HEK293T (cell line): ENCODE measurements around the gene SPNS2.

Experiments used
- CTCF ChIA-PET: fragments of 350-600 bp; formaldehyde crosslinking; extraction: SDS; loops from one replicate; lab custom pipeline; 2021; ENCODE audit warnings: antibody characterized with exemption, inconsistent platforms; lab: Yijun Ruan, JAX
- POLR2A ChIA-PET: fragments of 350-600 bp; formaldehyde crosslinking; extraction: SDS; loops from one replicate; lab custom pipeline; 2020; ENCODE audit warnings: antibody characterized with exemption, inconsistent platforms; lab: Yijun Ruan, JAX
- DNase-seq: peaks from one replicate; pipeline ENCODE4 v3.0.0; 2012; ENCODE audit warnings: mixed read lengths; ENCODE audit errors: extremely low spot score
- ARNT ChIP-seq: fragments of 450-650 bp; IDR thresholded peaks from 2 replicates; pipeline ENCODE4 v1.6.1; 2017; ENCODE audit warnings: mild to moderate bottlenecking
- BHLHE40 ChIP-seq: fragments of 450-650 bp; IDR thresholded peaks from 2 replicates; pipeline ENCODE4 v1.6.1; 2016; ENCODE audit warnings: mild to moderate bottlenecking, moderate library complexity, borderline replicate concordance
- CTBP1 ChIP-seq: fragments of 450-650 bp; IDR thresholded peaks from 2 replicates; pipeline ENCODE4 v1.6.1; 2016; ENCODE audit warnings: borderline replicate concordance
- ELF4 ChIP-seq: fragments of 450-650 bp; IDR thresholded peaks from 2 replicates; pipeline ENCODE4 v1.6.1; 2017; ENCODE audit warnings: antibody characterized with exemption
- FOXA1 ChIP-seq: fragments of 450-650 bp; IDR thresholded peaks from 2 replicates; pipeline ENCODE4 v1.6.1; 2016; ENCODE audit warnings: mild to moderate bottlenecking
- FOXK2 ChIP-seq: fragments of 450-650 bp; IDR thresholded peaks from 2 replicates; pipeline ENCODE4 v1.6.1; 2016; ENCODE audit warnings: mild to moderate bottlenecking
- FOXM1 ChIP-seq: fragments of 450-650 bp; IDR thresholded peaks from 2 replicates; pipeline ENCODE4 v1.6.1; 2017; ENCODE audit warnings: mild to moderate bottlenecking, borderline replicate concordance
- HDGF ChIP-seq: fragments of 450-650 bp; IDR thresholded peaks from 2 replicates; pipeline ENCODE4 v1.6.1; 2017; ENCODE audit warnings: antibody characterized with exemption, borderline replicate concordance
- L3MBTL2 ChIP-seq: fragments of 450-650 bp; conservative IDR thresholded peaks from 2 replicates; pipeline ENCODE4 v1.6.1; 2016; ENCODE audit warnings: mild to moderate bottlenecking
- LEF1 ChIP-seq: fragments of 450-650 bp; IDR thresholded peaks from 2 replicates; pipeline ENCODE4 v1.6.1; 2017; ENCODE audit warnings: mild to moderate bottlenecking, borderline replicate concordance
- NFRKB ChIP-seq: fragments of 450-650 bp; IDR thresholded peaks from 2 replicates; pipeline ENCODE4 v1.6.1; 2016; ENCODE audit warnings: mild to moderate bottlenecking, moderate library complexity
- PKNOX1 ChIP-seq: fragments of 450-650 bp; IDR thresholded peaks from 2 replicates; pipeline ENCODE4 v1.6.1; 2016
- SP1 ChIP-seq: fragments of 450-650 bp; IDR thresholded peaks from 2 replicates; pipeline ENCODE4 v1.6.1; 2017
- SUZ12 ChIP-seq: fragments of 450-650 bp; IDR thresholded peaks from 2 replicates; pipeline ENCODE4 v1.6.1; 2016; ENCODE audit warnings: mild to moderate bottlenecking
- TARDBP ChIP-seq: fragments of 450-650 bp; IDR thresholded peaks from 2 replicates; pipeline ENCODE4 v1.6.1; 2016
- ZNF384 ChIP-seq: fragments of 450-650 bp; IDR thresholded peaks from 2 replicates; pipeline ENCODE4 v1.6.1; 2016

Gene SPNS2

DNA sequence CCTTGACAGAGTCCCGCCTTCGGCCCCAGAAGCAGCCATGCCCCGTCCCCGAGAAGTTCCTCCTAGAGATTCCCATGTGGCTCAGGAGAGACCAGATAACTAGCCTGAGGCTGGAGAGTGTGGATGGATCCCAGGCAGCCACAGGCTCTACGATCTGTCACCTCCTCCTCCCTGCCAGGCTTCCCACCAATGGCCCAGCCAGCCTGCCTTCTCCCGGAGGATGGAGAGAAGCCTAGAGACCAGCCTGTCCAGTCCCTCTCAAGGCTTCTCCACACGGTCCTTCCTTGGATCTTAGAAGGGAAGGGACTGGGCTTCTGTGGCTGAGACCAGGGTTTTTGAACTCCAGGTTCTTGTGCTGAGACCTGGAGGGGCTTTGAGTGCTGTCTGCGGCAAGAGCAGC is 84.0 kb downstream of the SPNS2 start:
- no peak for DNase-seq
- no peak for TF ChIP-seq LEF1
- no peak for TF ChIP-seq ARNT
- no peak for TF ChIP-seq NFRKB
- no peak for TF ChIP-seq ZNF384
- no peak for TF ChIP-seq HDGF
- no peak for TF ChIP-seq FOXM1
- no peak for TF ChIP-seq FOXA1
- POLR2A ChIA-PET, result no interaction called here
- CTCF ChIA-PET, result interaction anchor here (1.0 kb wide), 1 partner anchor 16 kb away, joined by 4 read pairs; no protein-coding TSS in a partner anchor

GRCh38 chr17:4583206-4583605 is 84.5 kb downstream of the SPNS2 start:
- POLR2A ChIA-PET, result interaction anchor here (1.1 to 1.5 kb wide), 3 partner anchors 9 to 27 kb away, joined by 3 to 9 read pairs (median 7); no protein-coding TSS in a partner anchor
- DNase-seq, result no peak
- CTCF ChIA-PET, result interaction anchor here (0.9 to 1.0 kb wide), 3 partner anchors 17 to 83 kb away, joined by 3 to 5 read pairs (median 4); no protein-coding TSS in a partner anchor
- TF ChIP-seq FOXA1, result no peak
- TF ChIP-seq TARDBP, result no peak
- TF ChIP-seq SUZ12, result no peak
- TF ChIP-seq ELF4, result no peak
- TF ChIP-seq PKNOX1, result no peak
- TF ChIP-seq SP1, result no peak
- TF ChIP-seq ZNF384, result no peak
- TF ChIP-seq BHLHE40, result no peak
- TF ChIP-seq HDGF, result no peak
- no peak for TF ChIP-seq L3MBTL2

- POLR2A ChIA-PET, result interaction anchor here (0.7 to 1.5 kb wide), 5 partner anchors 9 to 147 kb away, joined by 3 to 9 read pairs (median 3); no protein-coding TSS in a partner anchor
- TF ChIP-seq L3MBTL2 (no peak), LEF1 (no peak), SP1 (no peak), NFRKB (no peak), CTBP1 (no peak), PKNOX1 (no peak), FOXK2 (no peak), ARNT (no peak), SUZ12 (no peak), FOXA1 (no peak), ZNF384 (no peak), HDGF (no peak), FOXM1 (no peak), ELF4 (no peak), BHLHE40 (no peak), TARDBP (no peak)
- CTCF ChIA-PET, result interaction anchor here (0.7 to 1.0 kb wide), 4 partner anchors 17 to 83 kb away, joined by 3 to 5 read pairs (median 4); no protein-coding TSS in a partner anchor
- DNase-seq, result peak; percentile 80
These were observed 85.1 kb downstream of the SPNS2 start for GRCh38 chr17:4583782-4584100.

DNA sequence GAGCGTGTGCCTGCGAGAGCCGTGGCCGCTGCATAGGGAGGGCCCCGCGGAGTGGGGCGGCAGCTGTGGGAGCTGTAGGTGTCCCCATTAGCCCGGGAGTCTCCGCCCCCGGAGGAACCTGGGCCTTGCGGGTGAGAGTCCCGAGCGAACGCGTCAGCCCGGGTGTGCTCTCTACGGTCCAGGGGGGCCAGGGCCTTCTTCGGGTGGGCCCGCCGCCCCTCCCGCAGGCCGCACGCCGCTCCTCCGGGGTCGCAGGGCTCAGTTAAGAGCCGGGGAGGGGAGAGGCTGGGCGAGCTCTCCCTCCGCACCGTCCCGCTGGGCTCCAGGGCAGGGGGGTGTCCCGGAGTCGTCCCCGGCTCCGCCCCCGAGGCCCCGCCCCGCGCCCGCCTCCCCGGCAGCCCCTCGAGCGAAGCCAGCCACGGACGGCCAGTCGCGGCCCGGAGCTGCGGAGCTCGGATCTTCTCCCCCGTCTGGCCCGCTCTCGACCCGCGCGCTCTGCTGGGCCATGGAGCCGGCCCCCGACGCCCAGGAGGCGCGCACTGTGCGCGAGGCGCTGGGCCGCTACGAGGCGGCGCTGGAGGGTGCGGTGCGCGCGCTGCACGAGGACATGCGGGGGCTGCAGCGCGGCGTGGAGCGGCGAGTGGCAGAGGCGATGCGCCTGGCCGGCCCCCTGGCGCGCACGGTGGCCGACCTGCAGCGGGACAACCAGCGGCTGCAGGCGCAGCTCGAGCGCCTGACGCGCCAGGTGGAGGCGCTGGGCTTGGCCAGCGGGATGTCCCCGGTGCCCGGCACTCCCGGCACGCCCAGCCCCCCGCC is 85.6 kb downstream of the SPNS2 start, which contains the start of gene SMTNL2:
SMTNL2 (plus strand) TSS at position 429 of the 816 bp plus-strand sequence; CDS start at position 506, 77 bp downstream.
- CTCF ChIA-PET, result interaction anchor here (0.7 to 0.9 kb wide), 2 partner anchors 41 to 84 kb away, joined by 3 read pairs; no protein-coding TSS in a partner anchor
- peak; percentile 68 for DNase-seq
- POLR2A ChIA-PET, result interaction anchor here (0.7 to 1.5 kb wide), 5 partner anchors 10 to 146 kb away, joined by 3 to 9 read pairs (median 3); no protein-coding TSS in a partner anchor
- TF ChIP-seq SP1 (no peak), HDGF (no peak), ARNT (0 out of 2 replicates have a peak, but pooled peaks have one; percentile 13)

GRCh38 chr17:4584917-4585637 is 86.4 kb downstream of the SPNS2 start:
- ChIA-PET POLR2A (no interaction called here), CTCF (no interaction called here)
- TF ChIP-seq ARNT (no peak), CTBP1 (no peak), HDGF (no peak), LEF1 (no peak), SUZ12 (no peak), PKNOX1 (no peak), TARDBP (no peak), FOXA1 (no peak), NFRKB (no peak), FOXM1 (no peak), BHLHE40 (no peak), L3MBTL2 (no peak), ZNF384 (no peak), SP1 (no peak)
- DNase-seq, result no peak
